OCI-LY3 (cell line): ENCODE measurements around the gene RERE.
A peak's percentile ranks its signal among the peaks of the same experiment; 100 is the strongest.

ENCODE experiments used
- CTCF ChIP-seq: fragments of 200-600, 300-600 bp; sonication (generic); IDR thresholded peaks from 2 replicates; pipeline ENCODE4 v1.5.1; 2014; ENCODE audit warnings: antibody characterized with exemption, low read length, low read depth
- EZH2phosphoT487 ChIP-seq: fragments of 200-600 bp; shearing (Covaris generic); IDR thresholded peaks from 2 replicates; pipeline ENCODE4 v1.6.1; 2018; ENCODE audit warnings: antibody characterized with exemption, mixed run types, low read depth

GRCh38 chr1:8374812-8375211 lies 442.6 kb downstream of the RERE start:
- TF ChIP-seq CTCF (peak; percentile 50), EZH2phosphoT487 (no peak)
